HL-60/S4 treated with retinoic acid at 250 ng/mL for 4 days and 3 days (cell line): ENCODE results near the gene MFNG.

Experiments
- in situ Hi-C: fragments of 300-500 bp; cut with MboI; formaldehyde crosslinking; loops from 2 replicates; pipeline ENCODE4 v1.7.0; 2022; ENCODE audit warnings: low sequenced_read_pairs

MFNG gene

GRCh38 chr22:37497062-37497599, 10.9 kb upstream of the MFNG start:
- in situ Hi-C loops, result no loop called here

DNA sequence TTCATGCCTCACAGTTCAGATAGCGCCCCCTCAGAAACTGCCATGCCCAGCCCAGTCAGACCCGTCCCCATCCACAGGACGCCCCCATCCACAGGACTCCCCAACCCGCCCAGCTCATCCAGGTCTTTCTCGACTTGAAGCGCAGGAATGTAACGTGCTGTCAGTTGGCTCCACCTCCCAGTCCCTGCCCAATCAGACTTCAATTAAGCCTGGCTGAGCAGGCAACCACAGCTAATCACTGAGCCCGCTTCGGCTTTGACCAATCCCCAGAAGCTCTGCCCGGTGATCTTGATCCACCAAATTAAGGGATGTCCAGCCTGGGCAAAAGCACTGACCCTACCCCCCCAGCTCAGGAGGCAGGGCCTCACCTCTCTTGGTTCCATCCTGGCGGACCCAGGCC, 10.5 kb upstream of the MFNG start:
- in situ Hi-C loops, result no loop called here

GRCh38 chr22:37493979-37494378, 7.8 kb upstream of the MFNG start:
- in situ Hi-C loops, result no loop called here

- in situ Hi-C loops, result no loop called here
These were observed 6.5 kb upstream of the MFNG start for GRCh38 chr22:37492428-37493344.

GRCh38 chr22:37491559-37492427, 5.6 kb upstream of the MFNG start:
- in situ Hi-C loops, result no loop called here

GRCh38 chr22:37491106-37491505, 4.9 kb upstream of the MFNG start:
- in situ Hi-C loops, result no loop called here

DNA sequence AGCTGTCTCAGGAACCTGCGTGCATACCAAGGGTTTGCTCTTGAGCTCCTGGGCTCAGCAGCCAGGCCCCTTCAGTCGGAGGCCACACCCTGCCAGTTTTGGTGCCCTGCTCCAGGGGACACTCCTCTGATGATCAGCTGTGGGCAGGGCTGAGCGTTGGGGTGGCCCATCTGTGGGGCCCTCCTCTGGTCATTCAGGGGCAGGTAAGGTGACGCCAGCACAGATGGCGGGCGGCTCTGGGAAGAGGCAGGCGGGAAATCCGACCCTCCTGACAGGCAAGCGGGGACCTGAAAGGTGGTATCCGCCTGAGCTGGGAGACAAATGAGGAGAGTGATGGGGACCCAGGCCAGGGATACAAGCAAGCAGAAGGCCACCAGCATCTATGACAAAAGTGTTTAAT, 3.8 kb upstream of the MFNG start:
- in situ Hi-C loops, result no loop called here

DNA sequence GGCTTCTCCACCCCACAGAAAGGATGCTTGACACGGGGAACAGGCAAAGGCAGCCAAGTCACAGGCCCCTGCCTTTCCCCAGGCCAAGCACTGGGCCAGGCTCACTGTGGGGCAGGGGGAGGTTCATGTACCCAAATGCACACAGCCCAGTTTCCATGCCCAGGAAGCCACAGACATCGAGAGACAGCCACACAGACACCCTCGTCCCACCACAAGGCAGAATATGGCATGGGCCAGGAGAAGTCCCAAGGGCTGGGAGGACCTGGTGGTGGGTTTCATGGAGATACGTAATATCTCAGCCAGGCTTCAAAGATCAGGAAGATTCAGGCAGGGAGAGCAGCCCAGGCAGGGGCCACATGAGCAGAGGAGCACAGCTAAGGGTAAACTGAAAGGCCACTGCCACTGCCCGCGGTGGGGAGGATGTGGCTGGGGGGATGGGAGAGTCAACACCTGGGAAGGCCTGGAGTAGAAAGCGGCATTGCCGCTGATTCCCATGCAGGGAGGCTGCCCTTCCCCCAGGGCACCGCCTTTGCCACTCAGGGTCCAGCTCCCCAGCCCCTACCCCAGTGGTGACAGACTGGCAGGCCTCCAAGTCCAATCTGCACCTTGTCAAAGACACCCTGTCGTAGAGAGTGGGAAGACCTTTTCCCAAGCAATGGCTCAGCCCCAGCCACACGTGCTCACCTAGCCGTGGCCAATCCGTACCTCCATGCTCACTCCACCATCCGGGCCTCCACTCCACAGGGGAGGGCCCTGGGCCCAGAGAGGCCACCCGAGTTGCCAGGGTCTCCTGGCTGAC, 2.4 kb upstream of the MFNG start:
- in situ Hi-C loops, result no loop called here

GRCh38 chr22:37487571-37487970, 1.4 kb upstream of the MFNG start:
- in situ Hi-C loops, result no loop called here

DNA sequence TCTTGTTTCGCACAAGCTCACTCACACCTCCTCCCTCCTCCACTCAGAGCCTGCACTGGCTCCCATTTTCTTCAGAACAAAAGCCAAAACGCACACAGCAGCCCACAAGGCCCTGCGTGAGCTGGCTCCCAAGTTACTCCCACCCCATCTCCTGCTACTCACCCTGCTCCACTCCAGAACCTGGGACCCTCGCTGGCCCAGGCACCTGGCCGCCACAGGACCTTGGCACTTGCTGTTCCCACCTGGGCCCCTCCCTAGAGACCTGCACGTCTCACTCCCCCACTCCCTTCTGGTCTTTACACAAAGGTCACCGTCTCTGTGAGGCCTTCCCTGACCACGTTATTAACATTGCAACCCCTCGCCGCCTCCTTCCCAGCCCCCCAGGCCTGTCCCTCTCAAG, 945 bp upstream of the MFNG start:
- in situ Hi-C loops, result no loop called here

DNA sequence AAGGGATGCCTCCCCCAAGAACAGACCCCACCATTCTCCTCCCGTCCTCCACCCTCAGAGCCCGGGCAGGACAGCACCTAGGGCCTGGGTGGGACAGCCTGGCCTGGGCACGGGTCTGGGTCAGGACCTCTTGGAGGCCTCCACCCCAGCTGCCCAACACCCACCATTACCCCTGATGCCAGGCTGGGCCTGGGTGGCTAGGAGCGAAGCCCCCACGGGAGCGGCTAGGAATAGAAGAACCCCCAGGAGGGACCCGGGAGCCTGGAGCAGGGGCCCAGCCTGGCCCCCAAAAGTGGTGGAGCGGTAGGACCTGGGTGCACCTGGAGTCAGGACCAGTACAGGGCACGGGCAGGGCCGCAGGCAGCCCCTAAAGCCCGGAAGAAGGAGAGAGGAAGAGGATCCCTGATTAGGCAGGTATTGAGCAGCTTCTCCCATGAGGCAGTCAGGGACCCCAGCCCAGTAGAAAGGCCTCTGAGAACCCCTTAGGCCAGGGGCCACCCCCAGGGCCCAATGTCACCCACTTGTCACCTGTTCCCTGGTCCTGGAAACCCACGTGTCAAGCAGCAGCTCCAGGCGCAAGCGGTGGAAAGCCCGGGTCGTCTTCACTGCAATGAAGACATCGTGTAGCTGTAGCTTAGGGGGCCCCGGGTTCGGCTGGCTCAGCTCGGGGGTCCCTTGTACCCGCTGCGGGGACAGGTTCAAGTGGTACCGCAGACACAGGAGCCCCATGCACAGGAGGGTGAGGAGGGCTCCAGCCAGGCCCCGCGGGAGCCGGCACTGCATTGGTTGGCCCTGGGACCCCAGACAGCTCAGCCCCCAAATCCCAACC, 575 bp downstream of the MFNG start:
- in situ Hi-C loops, result no loop called here

DNA sequence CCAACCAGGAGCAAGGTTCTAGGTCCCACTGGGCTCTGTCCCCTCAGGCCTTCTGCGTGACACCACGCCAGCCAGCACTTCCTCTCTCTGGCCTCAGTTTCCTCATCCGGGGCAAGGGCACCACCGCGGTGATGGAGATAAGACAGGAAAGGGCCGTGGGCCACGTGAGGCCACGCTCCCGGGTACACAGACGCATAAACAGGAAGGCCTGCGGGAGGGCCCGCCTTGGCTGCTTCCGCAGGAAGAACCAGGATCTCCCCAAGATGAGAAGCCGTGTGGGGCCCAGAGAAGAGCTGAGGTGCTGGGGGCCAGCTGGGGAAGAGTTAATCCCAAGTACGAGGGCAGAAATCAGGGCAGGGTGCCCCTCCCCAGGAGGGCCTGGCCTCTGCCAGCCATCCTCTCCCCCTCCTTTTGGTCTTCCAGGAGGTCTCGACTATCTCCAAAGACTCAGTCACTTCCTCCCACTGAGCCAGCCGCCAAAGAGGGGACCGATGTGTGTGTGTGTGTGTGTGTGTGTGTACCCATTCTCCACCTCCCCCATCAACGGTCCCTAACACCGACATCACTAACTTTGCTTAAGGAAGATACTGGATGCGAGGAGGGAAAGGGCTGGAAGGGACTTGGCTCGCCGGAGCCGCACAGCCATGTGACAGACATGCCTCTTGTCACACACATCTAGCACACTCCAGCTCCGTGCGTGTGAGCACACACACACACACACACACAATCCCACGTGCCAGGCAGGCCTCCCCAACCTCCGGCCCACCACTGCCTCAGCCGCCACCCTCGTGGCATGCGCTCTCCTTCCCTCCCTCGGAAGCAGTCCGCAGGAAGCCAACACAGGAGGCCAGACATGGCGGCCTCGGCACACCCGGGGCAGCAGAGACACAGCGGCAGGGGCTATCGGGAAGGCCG, 1.4 kb downstream of the MFNG start:
- in situ Hi-C loops, result no loop called here

DNA sequence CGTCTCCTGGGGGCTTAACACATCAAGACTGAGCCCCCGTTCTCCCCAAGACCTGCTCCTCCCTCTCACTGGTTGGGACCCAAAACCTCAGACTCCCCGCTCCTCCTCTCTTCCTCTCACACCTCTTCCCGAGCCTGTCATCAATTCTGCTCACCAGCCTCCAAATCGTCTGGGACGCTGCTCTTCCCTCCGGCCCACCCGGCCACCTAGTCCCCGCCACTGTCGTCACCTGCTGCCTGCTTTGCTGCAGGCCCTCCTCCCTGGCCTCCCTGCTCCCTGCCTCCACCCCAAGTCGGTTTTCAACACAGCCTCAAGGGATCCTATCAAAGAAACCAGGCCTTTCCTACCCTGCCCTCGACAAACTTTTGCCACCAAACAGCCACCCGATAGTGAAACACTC, 3.1 kb downstream of the MFNG start:
- in situ Hi-C loops, result no loop called here

DNA sequence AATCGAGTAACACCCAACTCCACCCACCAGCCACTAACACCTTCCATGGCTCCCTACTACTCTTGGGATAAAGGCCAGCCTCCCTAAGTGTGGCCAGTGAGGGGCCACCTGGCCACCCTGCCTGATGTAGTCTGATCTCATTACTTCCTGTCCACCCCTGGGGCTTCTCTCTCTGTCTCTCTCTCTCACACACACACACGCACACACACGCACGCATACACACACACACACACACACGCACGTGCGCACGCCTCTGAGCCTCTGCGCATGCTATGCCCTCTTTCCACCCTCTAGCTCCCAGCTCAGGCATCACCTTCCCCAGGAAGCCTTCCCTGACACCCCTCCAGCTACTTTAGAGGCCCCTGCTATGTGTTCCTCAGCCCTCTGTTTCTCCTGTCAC, 3.9 kb downstream of the MFNG start:
- in situ Hi-C loops, result no loop called here

- in situ Hi-C loops, result no loop called here
These were observed 4.8 kb downstream of the MFNG start for GRCh38 chr22:37481347-37481907.

- in situ Hi-C loops, result no loop called here
These were observed 5.5 kb downstream of the MFNG start for GRCh38 chr22:37480387-37481346.

- in situ Hi-C loops, result no loop called here
These were observed 7.0 kb downstream of the MFNG start for GRCh38 chr22:37479196-37479595.
